Endothelial cell (in vitro differentiated cells): ENCODE data around the gene DDIT4L. TPM values are rescaled to one million over a fixed set of nuclear protein-coding genes. Genes with fewer than 3 reads are reported as not detected.

Experiments used
- DNase-seq: peaks from one replicate; pipeline ENCODE4 v3.0.0; 2021; ENCODE audit warnings: low spot score
- H3K27ac Mint-ChIP-seq: one replicate; pipeline ENCODE4 v1.8.0; 2021; ENCODE audit warnings: mixed read lengths, inconsistent platforms; ENCODE audit not compliant: unreplicated experiment
- H3K27me3 Mint-ChIP-seq: one replicate; pipeline ENCODE4 v1.8.0; 2021; ENCODE audit warnings: mild to moderate bottlenecking, moderate library complexity, mixed read lengths, inconsistent platforms; ENCODE audit not compliant: unreplicated experiment
- H3K36me3 Mint-ChIP-seq: one replicate; pipeline ENCODE4 v1.8.0; 2021; ENCODE audit warnings: mild to moderate bottlenecking, low read depth, mixed read lengths, inconsistent platforms; ENCODE audit not compliant: unreplicated experiment
- H3K4me1 Mint-ChIP-seq: one replicate; pipeline ENCODE4 v1.8.0; 2021; ENCODE audit warnings: mild to moderate bottlenecking, mixed read lengths, inconsistent platforms; ENCODE audit not compliant: unreplicated experiment
- H3K4me3 Mint-ChIP-seq: one replicate; pipeline ENCODE4 v1.8.0; 2021; ENCODE audit warnings: mild to moderate bottlenecking, mixed read lengths, inconsistent platforms; ENCODE audit not compliant: unreplicated experiment
- H3K9me3 Mint-ChIP-seq: one replicate; pipeline ENCODE4 v1.8.0; 2021; ENCODE audit warnings: mixed read lengths, inconsistent platforms; ENCODE audit not compliant: unreplicated experiment
- long read RNA-seq: library from polyadenylated mRNA; unstranded; transcript quantifications from one replicate; pipeline ENCODE4 v2.0.0, GENCODE V29; 2020; ENCODE audit not compliant: unreplicated experiment
- total RNA-seq: library from RNA; stranded (reverse); fragmentation: NEBNext Ultra II Directional; extraction: Animal tissue kit (Norgen Biotek cat#: 25700); gene quantifications from one replicate; pipeline ENCODE4 v1.2.1, GENCODE V29; 2021; ENCODE audit not compliant: unreplicated experiment
- TF ChIP-seq, protein P1 (sequence below): fragments of 200-600 bp; sonication (generic); IDR thresholded peaks from one replicate; pipeline ENCODE4 v1.5.0; 2021; ENCODE audit warnings: antibody characterized with exemption; ENCODE audit not compliant: unreplicated experiment

Gene DDIT4L, protein sequence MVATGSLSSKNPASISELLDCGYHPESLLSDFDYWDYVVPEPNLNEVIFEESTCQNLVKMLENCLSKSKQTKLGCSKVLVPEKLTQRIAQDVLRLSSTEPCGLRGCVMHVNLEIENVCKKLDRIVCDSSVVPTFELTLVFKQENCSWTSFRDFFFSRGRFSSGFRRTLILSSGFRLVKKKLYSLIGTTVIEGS
- total RNA-seq = 3.4 TPM
- long read RNA-seq, transcript DDIT4L-201 (3 exons, 2,604 nt) = major isoform, 6 of 6 reads
- long read RNA-seq, partial matches to known transcripts = 0 of 6 reads
- long read RNA-seq, other reads (novel, unspliced or antisense) = 0 of 6 reads

DNA sequence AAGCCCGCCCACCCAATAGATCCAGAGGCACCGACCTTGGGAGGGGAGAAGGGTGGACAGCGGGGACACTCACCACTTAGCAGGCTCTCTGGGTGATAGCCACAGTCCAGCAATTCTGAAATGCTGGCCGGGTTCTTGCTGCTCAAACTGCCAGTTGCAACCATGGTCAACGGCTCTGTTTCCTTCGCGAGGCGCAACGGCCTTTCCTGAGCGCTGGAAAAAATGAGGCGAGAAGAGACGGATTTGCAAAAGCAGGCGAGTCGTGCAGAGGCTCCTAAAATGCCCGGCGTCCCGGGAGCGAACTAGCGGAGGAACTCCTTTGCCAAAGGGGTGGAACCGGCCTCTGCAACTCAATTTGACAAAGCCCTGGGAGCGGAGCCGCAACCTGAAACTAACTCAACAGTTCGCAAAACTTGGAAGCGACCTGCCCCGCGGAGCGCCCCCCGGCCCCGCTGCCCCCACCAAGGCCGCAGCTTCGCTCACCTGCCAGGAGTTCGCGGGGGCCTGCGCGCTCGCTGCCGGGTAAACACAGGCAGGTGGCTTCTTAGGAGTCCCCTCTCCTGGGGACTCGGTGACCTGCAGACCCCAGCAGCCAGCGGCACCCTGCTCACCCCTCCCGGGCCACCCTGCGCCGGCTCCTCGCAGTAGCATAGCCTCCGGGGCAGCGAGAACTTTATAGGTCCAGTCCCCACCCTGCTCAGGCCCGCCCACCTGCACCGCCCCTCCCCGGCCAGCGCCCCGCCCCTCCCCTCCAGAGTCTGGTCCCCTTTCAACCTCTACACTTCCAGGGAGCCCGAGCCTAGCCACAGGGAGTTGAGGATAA, at the start of gene DDIT4L:
Gene DDIT4L (minus strand): TSS at position 649 of the 823 bp plus-strand sequence. CDS start 485 bp downstream, at position 164.
- Mint-ChIP-seq H3K9me3 (no peaks in the 10 kb centered on the region), H3K36me3 (no peaks in the 10 kb centered on the region), H3K27me3 (peaks cover 11% of the 10 kb centered on the region), H3K4me3 (peak within 1 kb of the TSS; percentile 91), H3K4me1 (peaks cover 15% of the 10 kb centered on the region), H3K27ac (peak within 1 kb of the TSS; percentile 59)
- DNase-seq = peak; percentile 32
- TF ChIP-seq, protein P1, sequence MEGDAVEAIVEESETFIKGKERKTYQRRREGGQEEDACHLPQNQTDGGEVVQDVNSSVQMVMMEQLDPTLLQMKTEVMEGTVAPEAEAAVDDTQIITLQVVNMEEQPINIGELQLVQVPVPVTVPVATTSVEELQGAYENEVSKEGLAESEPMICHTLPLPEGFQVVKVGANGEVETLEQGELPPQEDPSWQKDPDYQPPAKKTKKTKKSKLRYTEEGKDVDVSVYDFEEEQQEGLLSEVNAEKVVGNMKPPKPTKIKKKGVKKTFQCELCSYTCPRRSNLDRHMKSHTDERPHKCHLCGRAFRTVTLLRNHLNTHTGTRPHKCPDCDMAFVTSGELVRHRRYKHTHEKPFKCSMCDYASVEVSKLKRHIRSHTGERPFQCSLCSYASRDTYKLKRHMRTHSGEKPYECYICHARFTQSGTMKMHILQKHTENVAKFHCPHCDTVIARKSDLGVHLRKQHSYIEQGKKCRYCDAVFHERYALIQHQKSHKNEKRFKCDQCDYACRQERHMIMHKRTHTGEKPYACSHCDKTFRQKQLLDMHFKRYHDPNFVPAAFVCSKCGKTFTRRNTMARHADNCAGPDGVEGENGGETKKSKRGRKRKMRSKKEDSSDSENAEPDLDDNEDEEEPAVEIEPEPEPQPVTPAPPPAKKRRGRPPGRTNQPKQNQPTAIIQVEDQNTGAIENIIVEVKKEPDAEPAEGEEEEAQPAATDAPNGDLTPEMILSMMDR = no peak

DNA sequence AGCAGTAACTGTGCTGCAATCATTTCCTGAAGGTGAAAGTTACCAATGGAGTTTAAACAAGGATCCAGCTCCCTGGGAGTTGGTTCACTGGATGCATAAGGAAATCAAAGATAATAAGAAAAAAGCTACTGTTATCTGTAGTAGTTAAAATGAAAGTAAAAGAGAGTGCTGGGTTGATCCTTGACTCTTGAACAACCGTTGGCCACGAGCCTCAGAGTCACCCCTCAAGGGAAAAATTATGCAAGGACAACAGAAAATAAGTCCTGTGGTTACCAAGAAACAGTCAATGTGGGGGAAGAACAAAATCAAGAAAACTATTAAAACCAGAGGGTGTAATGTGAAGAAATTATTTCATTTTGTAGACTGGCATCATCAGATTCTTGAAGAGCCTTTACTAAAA, 49.7 kb upstream of the DDIT4L start:
- Mint-ChIP-seq H3K27ac (no peak overlapping the region), H3K4me3 (no peak overlapping the region), H3K9me3 (no peaks in the 10 kb centered on the region), H3K4me1 (no peaks in the 10 kb centered on the region), H3K36me3 (no peaks in the 10 kb centered on the region), H3K27me3 (no peaks in the 10 kb centered on the region)
- no peak for DNase-seq
- TF ChIP-seq, protein P1 = no peak

DNA sequence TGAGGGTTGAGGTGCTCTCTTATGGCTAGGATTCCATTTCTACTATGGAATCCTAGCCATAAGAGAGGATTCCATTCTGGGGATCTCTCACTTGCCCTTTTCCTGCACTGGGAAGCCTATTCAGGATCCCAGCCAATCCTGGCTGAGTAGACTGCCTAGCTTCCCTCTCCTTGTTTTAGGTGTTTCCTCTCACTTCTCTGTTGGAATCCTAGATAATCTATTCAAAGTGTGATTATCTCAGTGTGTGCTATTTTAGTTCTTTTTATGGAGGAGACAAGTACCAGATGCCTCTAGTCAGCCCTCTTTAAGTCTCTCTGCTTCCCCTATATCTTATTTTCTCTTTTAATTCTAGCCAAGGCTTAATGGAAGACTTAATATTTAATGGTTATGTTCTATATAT, 34.5 kb upstream of the DDIT4L start:
- no peaks in the 10 kb centered on the region for H3K4me1 Mint-ChIP-seq
- DNase-seq = no peak
- peaks cover 4% of the 10 kb centered on the region for H3K27me3 Mint-ChIP-seq
- no peak overlapping the region for H3K27ac Mint-ChIP-seq
- peaks cover 11% of the 10 kb centered on the region for H3K9me3 Mint-ChIP-seq
- H3K36me3 Mint-ChIP-seq = peaks cover 12% of the 10 kb centered on the region
- TF ChIP-seq, protein P1 = no peak
- no peak overlapping the region for H3K4me3 Mint-ChIP-seq

DNA sequence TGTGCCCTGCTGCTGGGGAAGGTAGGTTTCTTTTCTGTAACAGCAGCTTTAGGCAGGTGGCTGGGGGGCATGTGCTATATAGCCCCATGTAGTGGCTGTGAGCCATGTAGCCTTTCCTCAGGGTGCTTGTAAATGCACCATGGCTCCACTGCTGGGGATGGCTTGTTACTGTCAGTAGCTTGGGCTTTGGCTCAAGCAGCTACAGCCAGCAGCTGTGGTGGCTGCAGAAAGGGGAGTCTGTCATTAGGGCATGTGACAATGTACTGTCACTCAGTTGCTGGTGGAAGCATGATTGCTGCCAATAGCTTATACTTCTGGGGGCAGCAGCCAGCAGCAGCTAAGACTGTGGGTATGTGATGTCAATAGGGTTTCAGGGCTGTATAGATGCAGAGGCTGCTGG, 33.9 kb upstream of the DDIT4L start:
- peaks cover 4% of the 10 kb centered on the region for H3K27me3 Mint-ChIP-seq
- DNase-seq = no peak
- H3K9me3 Mint-ChIP-seq = peaks cover 11% of the 10 kb centered on the region
- H3K4me1 Mint-ChIP-seq = no peaks in the 10 kb centered on the region
- H3K27ac Mint-ChIP-seq = no peak overlapping the region
- H3K4me3 Mint-ChIP-seq = no peak overlapping the region
- peaks cover 8% of the 10 kb centered on the region for H3K36me3 Mint-ChIP-seq
- TF ChIP-seq, protein P1 = no peak

DNA sequence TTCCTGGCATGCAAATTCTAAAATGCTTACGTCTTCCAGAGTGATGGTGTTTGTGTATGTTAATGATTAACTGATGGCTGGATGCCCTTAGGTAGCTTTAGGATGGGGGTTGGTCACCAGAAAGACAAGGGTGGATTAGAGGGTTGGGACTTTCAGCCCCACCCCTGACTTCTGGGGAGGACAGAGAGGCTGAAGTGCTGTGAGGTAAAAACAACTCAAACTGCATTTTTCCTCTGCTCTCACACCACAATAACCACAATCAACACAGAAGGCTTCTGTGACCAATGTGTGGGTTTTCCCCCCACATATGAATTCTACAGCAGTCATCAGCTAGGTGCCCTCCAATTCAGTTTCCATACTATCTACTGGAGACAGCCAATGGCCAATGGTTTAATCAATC, 18.7 kb upstream of the DDIT4L start:
- no peaks in the 10 kb centered on the region for H3K27me3 Mint-ChIP-seq
- H3K36me3 Mint-ChIP-seq = no peaks in the 10 kb centered on the region
- H3K4me1 Mint-ChIP-seq = no peaks in the 10 kb centered on the region
- TF ChIP-seq, protein P1 = no peak
- H3K4me3 Mint-ChIP-seq = no peak overlapping the region
- no peak overlapping the region for H3K27ac Mint-ChIP-seq
- no peaks in the 10 kb centered on the region for H3K9me3 Mint-ChIP-seq
- no peak for DNase-seq
